ENCODE data around the gene MFAP5. TPM values are rescaled to one million over a fixed set of nuclear protein-coding genes. Genes with fewer than 3 reads are reported as not detected.

The MFAP5 gene
- total RNA-seq, 1 experiment from 2014 or later: 0.96 TPM

GRCh38 chr12:8692573-8692972 is 29.9 kb upstream of the MFAP5 start:
- Mint-ChIP-seq H3K27me3 (ENCODE audit: low read depth) (no peaks in the 10 kb centered on the region), H3K4me1 (peaks cover 63% of the 10 kb centered on the region), H3K9me3 (no peaks in the 10 kb centered on the region), H3K4me3 (peak overlapping the region; percentile 15; the same call in 1 of the 2 replicates), H3K27ac (peak overlapping the region; percentile 98), H3K36me3 (no peaks in the 10 kb centered on the region)
- peak; percentile 74 for DNase-seq (ENCODE audit: low spot score)
- ChIA-PET POLR2A (interaction anchor here (0.9 to 1.1 kb wide), 4 partner anchors 11 to 131 kb away, joined by 4 to 6 read pairs (median 4); no protein-coding TSS in a partner anchor), CTCF (interaction anchor here (0.6 to 1.8 kb wide), 6 partner anchors 11 to 220 kb away, joined by 3 to 12 read pairs (median 8); no protein-coding TSS in a partner anchor)
- peak; percentile 86 for ATAC-seq
- TF ChIP-seq ETV6 (CRISPR knock-in tag; IDR thresholded peaks at IDR 0.05): 0 out of 2 replicates have a peak, but pooled peaks have one; percentile 26
- TF ChIP-seq, protein P1, sequence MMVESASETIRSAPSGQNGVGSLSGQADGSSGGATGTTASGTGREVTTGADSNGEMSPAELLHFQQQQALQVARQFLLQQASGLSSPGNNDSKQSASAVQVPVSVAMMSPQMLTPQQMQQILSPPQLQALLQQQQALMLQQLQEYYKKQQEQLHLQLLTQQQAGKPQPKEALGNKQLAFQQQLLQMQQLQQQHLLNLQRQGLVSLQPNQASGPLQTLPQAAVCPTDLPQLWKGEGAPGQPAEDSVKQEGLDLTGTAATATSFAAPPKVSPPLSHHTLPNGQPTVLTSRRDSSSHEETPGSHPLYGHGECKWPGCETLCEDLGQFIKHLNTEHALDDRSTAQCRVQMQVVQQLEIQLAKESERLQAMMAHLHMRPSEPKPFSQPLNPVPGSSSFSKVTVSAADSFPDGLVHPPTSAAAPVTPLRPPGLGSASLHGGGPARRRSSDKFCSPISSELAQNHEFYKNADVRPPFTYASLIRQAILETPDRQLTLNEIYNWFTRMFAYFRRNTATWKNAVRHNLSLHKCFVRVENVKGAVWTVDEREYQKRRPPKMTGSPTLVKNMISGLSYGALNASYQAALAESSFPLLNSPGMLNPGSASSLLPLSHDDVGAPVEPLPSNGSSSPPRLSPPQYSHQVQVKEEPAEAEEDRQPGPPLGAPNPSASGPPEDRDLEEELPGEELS (CRISPR knock-in tag; IDR thresholded peaks at IDR 0.05): peak; percentile 28; the same call in 1 of the 2 replicates
- TF ChIP-seq NR2C2 (CRISPR knock-in tag; IDR thresholded peaks at IDR 0.05): no peak

GRCh38 chr12:8689681-8690080 is 27.1 kb upstream of the MFAP5 start:
- H3K9me3 Mint-ChIP-seq: peaks cover 6% of the 10 kb centered on the region
- peak overlapping the region; percentile 98 for H3K27ac Mint-ChIP-seq
- TF ChIP-seq TEAD4 (CRISPR knock-in tag; IDR thresholded peaks at IDR 0.05): no peak
- no peak for TF ChIP-seq CBFB (CRISPR knock-in tag; IDR thresholded peaks at IDR 0.05; ENCODE audit: low read depth)
- TF ChIP-seq, protein P2, sequence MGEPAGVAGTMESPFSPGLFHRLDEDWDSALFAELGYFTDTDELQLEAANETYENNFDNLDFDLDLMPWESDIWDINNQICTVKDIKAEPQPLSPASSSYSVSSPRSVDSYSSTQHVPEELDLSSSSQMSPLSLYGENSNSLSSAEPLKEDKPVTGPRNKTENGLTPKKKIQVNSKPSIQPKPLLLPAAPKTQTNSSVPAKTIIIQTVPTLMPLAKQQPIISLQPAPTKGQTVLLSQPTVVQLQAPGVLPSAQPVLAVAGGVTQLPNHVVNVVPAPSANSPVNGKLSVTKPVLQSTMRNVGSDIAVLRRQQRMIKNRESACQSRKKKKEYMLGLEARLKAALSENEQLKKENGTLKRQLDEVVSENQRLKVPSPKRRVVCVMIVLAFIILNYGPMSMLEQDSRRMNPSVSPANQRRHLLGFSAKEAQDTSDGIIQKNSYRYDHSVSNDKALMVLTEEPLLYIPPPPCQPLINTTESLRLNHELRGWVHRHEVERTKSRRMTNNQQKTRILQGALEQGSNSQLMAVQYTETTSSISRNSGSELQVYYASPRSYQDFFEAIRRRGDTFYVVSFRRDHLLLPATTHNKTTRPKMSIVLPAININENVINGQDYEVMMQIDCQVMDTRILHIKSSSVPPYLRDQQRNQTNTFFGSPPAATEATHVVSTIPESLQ (CRISPR knock-in tag; IDR thresholded peaks at IDR 0.05): no peak
- TF ChIP-seq, protein P3, sequence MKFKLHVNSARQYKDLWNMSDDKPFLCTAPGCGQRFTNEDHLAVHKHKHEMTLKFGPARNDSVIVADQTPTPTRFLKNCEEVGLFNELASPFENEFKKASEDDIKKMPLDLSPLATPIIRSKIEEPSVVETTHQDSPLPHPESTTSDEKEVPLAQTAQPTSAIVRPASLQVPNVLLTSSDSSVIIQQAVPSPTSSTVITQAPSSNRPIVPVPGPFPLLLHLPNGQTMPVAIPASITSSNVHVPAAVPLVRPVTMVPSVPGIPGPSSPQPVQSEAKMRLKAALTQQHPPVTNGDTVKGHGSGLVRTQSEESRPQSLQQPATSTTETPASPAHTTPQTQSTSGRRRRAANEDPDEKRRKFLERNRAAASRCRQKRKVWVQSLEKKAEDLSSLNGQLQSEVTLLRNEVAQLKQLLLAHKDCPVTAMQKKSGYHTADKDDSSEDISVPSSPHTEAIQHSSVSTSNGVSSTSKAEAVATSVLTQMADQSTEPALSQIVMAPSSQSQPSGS (CRISPR knock-in tag; IDR thresholded peaks at IDR 0.05; ENCODE audit: borderline replicate concordance, low read depth): no peak
- no peak for TF ChIP-seq OVOL2 (CRISPR knock-in tag; IDR thresholded peaks at IDR 0.05; ENCODE audit: borderline replicate concordance)
- TF ChIP-seq FOXJ3 (CRISPR knock-in tag; IDR thresholded peaks at IDR 0.05; ENCODE audit: borderline replicate concordance): no peak
- TF ChIP-seq MYBL2 (CRISPR knock-in tag; IDR thresholded peaks at IDR 0.05): no peak
- TF ChIP-seq, protein P4, sequence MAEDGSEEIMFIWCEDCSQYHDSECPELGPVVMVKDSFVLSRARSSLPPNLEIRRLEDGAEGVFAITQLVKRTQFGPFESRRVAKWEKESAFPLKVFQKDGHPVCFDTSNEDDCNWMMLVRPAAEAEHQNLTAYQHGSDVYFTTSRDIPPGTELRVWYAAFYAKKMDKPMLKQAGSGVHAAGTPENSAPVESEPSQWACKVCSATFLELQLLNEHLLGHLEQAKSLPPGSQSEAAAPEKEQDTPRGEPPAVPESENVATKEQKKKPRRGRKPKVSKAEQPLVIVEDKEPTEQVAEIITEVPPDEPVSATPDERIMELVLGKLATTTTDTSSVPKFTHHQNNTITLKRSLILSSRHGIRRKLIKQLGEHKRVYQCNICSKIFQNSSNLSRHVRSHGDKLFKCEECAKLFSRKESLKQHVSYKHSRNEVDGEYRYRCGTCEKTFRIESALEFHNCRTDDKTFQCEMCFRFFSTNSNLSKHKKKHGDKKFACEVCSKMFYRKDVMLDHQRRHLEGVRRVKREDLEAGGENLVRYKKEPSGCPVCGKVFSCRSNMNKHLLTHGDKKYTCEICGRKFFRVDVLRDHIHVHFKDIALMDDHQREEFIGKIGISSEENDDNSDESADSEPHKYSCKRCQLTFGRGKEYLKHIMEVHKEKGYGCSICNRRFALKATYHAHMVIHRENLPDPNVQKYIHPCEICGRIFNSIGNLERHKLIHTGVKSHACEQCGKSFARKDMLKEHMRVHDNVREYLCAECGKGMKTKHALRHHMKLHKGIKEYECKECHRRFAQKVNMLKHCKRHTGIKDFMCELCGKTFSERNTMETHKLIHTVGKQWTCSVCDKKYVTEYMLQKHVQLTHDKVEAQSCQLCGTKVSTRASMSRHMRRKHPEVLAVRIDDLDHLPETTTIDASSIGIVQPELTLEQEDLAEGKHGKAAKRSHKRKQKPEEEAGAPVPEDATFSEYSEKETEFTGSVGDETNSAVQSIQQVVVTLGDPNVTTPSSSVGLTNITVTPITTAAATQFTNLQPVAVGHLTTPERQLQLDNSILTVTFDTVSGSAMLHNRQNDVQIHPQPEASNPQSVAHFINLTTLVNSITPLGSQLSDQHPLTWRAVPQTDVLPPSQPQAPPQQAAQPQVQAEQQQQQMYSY (CRISPR knock-in tag; IDR thresholded peaks at IDR 0.05): no peak
- no peak for TF ChIP-seq NR1H2 (CRISPR knock-in tag; IDR thresholded peaks at IDR 0.05)
- TF ChIP-seq HMGA2 (CRISPR knock-in tag; IDR thresholded peaks at IDR 0.05): no peak
- TF ChIP-seq CREM (CRISPR knock-in tag; IDR thresholded peaks at IDR 0.05): no peak
- TF ChIP-seq SP1 (CRISPR knock-in tag; conservative IDR thresholded peaks at IDR 0.05): no peak
- no peak for TF ChIP-seq MXD4 (CRISPR knock-in tag; IDR thresholded peaks at IDR 0.05; ENCODE audit: borderline replicate concordance)
- TF ChIP-seq RORB (CRISPR knock-in tag; IDR thresholded peaks at IDR 0.05): no peak
- TF ChIP-seq IRF2 (CRISPR knock-in tag; IDR thresholded peaks at IDR 0.05; ENCODE audit: borderline replicate concordance, low read depth): no peak
- no peak for TF ChIP-seq ZNF121 (CRISPR knock-in tag; IDR thresholded peaks at IDR 0.05)
- TF ChIP-seq ESRRA (CRISPR knock-in tag; IDR thresholded peaks at IDR 0.05; ENCODE audit: borderline replicate concordance): no peak
- TF ChIP-seq, protein P5, sequence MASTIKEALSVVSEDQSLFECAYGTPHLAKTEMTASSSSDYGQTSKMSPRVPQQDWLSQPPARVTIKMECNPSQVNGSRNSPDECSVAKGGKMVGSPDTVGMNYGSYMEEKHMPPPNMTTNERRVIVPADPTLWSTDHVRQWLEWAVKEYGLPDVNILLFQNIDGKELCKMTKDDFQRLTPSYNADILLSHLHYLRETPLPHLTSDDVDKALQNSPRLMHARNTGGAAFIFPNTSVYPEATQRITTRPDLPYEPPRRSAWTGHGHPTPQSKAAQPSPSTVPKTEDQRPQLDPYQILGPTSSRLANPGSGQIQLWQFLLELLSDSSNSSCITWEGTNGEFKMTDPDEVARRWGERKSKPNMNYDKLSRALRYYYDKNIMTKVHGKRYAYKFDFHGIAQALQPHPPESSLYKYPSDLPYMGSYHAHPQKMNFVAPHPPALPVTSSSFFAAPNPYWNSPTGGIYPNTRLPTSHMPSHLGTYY (CRISPR knock-in tag; IDR thresholded peaks at IDR 0.05): no peak
- TF ChIP-seq ZNF317 (CRISPR knock-in tag; IDR thresholded peaks at IDR 0.05; ENCODE audit: borderline replicate concordance, low read depth): no peak
- ATAC-seq (peak; percentile 13), DNase-seq (ENCODE audit: low spot score) (no peak)
- H3K4me3 Mint-ChIP-seq: 0 out of 2 replicates have a peak overlapping the region, but pooled peaks have one; percentile 4
- ChIA-PET POLR2A (interaction anchor here (0.6 kb wide), 1 partner anchor 345 kb away, joined by 5 read pairs; no protein-coding TSS in a partner anchor), CTCF (interaction anchor here (1.0 kb wide), 1 partner anchor 9 kb away, joined by 3 read pairs; no protein-coding TSS in a partner anchor)
- peaks cover 9% of the 10 kb centered on the region for H3K36me3 Mint-ChIP-seq
- no peaks in the 10 kb centered on the region for H3K27me3 Mint-ChIP-seq (ENCODE audit: low read depth)
- H3K4me1 Mint-ChIP-seq: peaks cover 43% of the 10 kb centered on the region

Data from WTC11 (cell line).